Neuronal stem cell (in vitro differentiated cells): Measurements from ENCODE around the gene KCTD21.
A peak's percentile ranks its signal among the peaks of the same experiment; 100 is the strongest.
"Not testable (repeated sequence)": the region's sequence is repeated elsewhere in the genome, so short reads cannot be mapped to it uniquely, and the experiment has no call there.

Source experiments
- DNase-seq: peaks from one replicate; pipeline ENCODE4 v3.0.0-alpha.2; 2013; ENCODE audit warnings: low spot score
- H2AFZ ChIP-seq: one replicate; pipeline ENCODE4 v1.6.1; 2013; ENCODE audit warnings: mild to moderate bottlenecking, low read length, inconsistent platforms
- H2AK5ac ChIP-seq: 2 replicates; pipeline ENCODE4 v1.6.1; 2013; ENCODE audit warnings: low read depth, mild to moderate bottlenecking, inconsistent platforms, low read length, moderate library complexity, mixed read lengths
- H2BK120ac ChIP-seq: 2 replicates; pipeline ENCODE4 v1.6.1; 2013; ENCODE audit warnings: low read depth, mild to moderate bottlenecking, inconsistent platforms, low read length, moderate library complexity, mixed read lengths
- H2BK12ac ChIP-seq: one replicate; pipeline ENCODE4 v1.6.1; 2013; ENCODE audit warnings: low read length, inconsistent platforms
- H2BK15ac ChIP-seq: 2 replicates; pipeline ENCODE4 v1.6.1; 2013; ENCODE audit warnings: mild to moderate bottlenecking, low read length, inconsistent platforms, mixed read lengths
- H2BK5ac ChIP-seq: one replicate; pipeline ENCODE4 v1.6.1; 2013; ENCODE audit warnings: inconsistent platforms, mild to moderate bottlenecking, low read length, moderate library complexity
- H3K14ac ChIP-seq: one replicate; pipeline ENCODE4 v1.6.1; 2013; ENCODE audit warnings: low read length, inconsistent platforms
- H3K18ac ChIP-seq: 2 replicates; pipeline ENCODE4 v1.6.1; 2013; ENCODE audit warnings: low read length, inconsistent platforms
- H3K23ac ChIP-seq: 2 replicates; pipeline ENCODE4 v1.6.1; 2013; ENCODE audit warnings: low read depth, mild to moderate bottlenecking, mixed read lengths, low read length, inconsistent platforms; ENCODE audit not compliant: poor library complexity
- H3K27ac ChIP-seq: replicated peaks from 3 replicates; pipeline ENCODE4 v1.5.1; 2013; ENCODE audit warnings: low read length, inconsistent platforms
- H3K27me3 ChIP-seq, 3 experiments: 2 replicates each; pipeline ENCODE4 v1.6.1; 2013; ENCODE audit warnings: low read length in 3 of 3, mild to moderate bottlenecking in 2 of 3, inconsistent platforms in 1 of 3, low read depth in 1 of 3, mixed read lengths in 1 of 3, moderate library complexity in 1 of 3; ENCODE audit not compliant: control insufficient read depth in 3 of 3, insufficient read depth in 3 of 3
- H3K36me3 ChIP-seq, 2 donors: replicated peaks in 1 of 2; 2 replicates each; pipeline ENCODE4 v1.6.1; 2013; ENCODE audit warnings: low read length in 2 of 2; ENCODE audit not compliant: control insufficient read depth in 2 of 2, insufficient read depth in 2 of 2
- H3K4ac ChIP-seq: 2 replicates; pipeline ENCODE4 v1.6.1; 2013; ENCODE audit warnings: inconsistent platforms, mild to moderate bottlenecking, low read length, moderate library complexity
- H3K4me1 ChIP-seq, 2 donors: 1 replicate in 1 of 2; 2 replicates in 1 of 2; pipeline ENCODE4 v1.6.1; 2013; ENCODE audit warnings: low read length in 2 of 2, low read depth in 1 of 2; ENCODE audit not compliant: control insufficient read depth in 2 of 2, insufficient read depth in 1 of 2
- H3K4me2 ChIP-seq: one replicate; pipeline ENCODE4 v1.6.1; 2013; ENCODE audit warnings: mild to moderate bottlenecking, low read length, inconsistent platforms; ENCODE audit not compliant: insufficient read depth, poor library complexity, severe bottlenecking
- H3K4me3 ChIP-seq, 2 donors: 2 replicates each; pipeline ENCODE4 v1.5.1; 2013; ENCODE audit warnings: low read length in 2 of 2, mild to moderate bottlenecking in 2 of 2, inconsistent platforms in 1 of 2, moderate library complexity in 1 of 2
- H3K79me1 ChIP-seq: one replicate; pipeline ENCODE4 v1.6.1; 2013; ENCODE audit warnings: low read depth, mild to moderate bottlenecking, inconsistent platforms, low read length, moderate library complexity
- H3K9ac ChIP-seq: one replicate; pipeline ENCODE4 v1.6.1; 2013; ENCODE audit warnings: mild to moderate bottlenecking, low read depth, low read length, inconsistent platforms; ENCODE audit not compliant: poor library complexity
- H3K9me3 ChIP-seq, 2 donors: replicated peaks in 1 of 2; 2 replicates each; pipeline versions ENCODE3 to v1.6.1; 2013; ENCODE audit warnings: low read length in 2 of 2, mild to moderate bottlenecking in 2 of 2, inconsistent platforms in 1 of 2, low read depth in 1 of 2, mixed read lengths in 1 of 2, moderate library complexity in 1 of 2; ENCODE audit not compliant: control insufficient read depth in 2 of 2, insufficient read depth in 1 of 2
- H4K8ac ChIP-seq: one replicate; pipeline ENCODE4 v1.6.1; 2013; ENCODE audit warnings: low read depth, mild to moderate bottlenecking, inconsistent platforms, low read length, moderate library complexity
- H4K91ac ChIP-seq: one replicate; pipeline ENCODE4 v1.6.1; 2013; ENCODE audit warnings: low read length, low read depth, mild to moderate bottlenecking, inconsistent platforms; ENCODE audit not compliant: poor library complexity
- WGBS, 2 donors: extraction: QIAGEN DNeasy Blood & Tissue Kit; methylation state at CpG; one replicate each; pipeline ENCODE4 v1.1.7; 2013; ENCODE audit warnings: missing lambda C conversion rate in 2 of 2, mixed read lengths in 1 of 2; ENCODE audit not compliant: insufficient read length in 2 of 2, insufficient replicate concordance in 1 of 2; ENCODE audit errors: extremely low coverage in 2 of 2; 5-methylcytosine and 5-hydroxymethylcytosine counted together

Gene KCTD21

GRCh38 chr11:78179459-78180071, 8.9 kb downstream of the KCTD21 start:
- Histone ChIP-seq H3K4ac (no peak overlapping the region), H3K79me1 (no peaks in the 10 kb centered on the region), H2BK5ac (no peak overlapping the region), H3K36me3 (no peaks in the 10 kb centered on the region), H3K27ac (no peak overlapping the region), H3K9ac (peak overlapping the region; percentile 66), H3K4me3 (no peak overlapping the region), H4K91ac (no peak overlapping the region), H2BK12ac (peak overlapping the region; percentile 98), H3K23ac (peak overlapping the region; percentile 62), H2AFZ (no peak overlapping the region), H3K4me1 (no peaks in the 10 kb centered on the region), H2BK120ac (no peak overlapping the region), H2BK15ac (no peak overlapping the region), H3K14ac (peak overlapping the region; percentile 72), H3K27me3 (no peaks in the 10 kb centered on the region), H3K18ac (peak overlapping the region; percentile 81), H4K8ac (no peak overlapping the region), H3K4me2 (no peak overlapping the region), H2AK5ac (peak overlapping the region; percentile 93), H3K9me3 (no peaks in the 10 kb centered on the region)
- DNase-seq: no peak
- no CpG with 5 or more reads among the region's 7 CpGs for WGBS, 2 donors

- no CpG with 5 or more reads among the region's 7 CpGs for WGBS, 2 donors
These were observed 11.2 kb downstream of the KCTD21 start for GRCh38 chr11:78177216-78177615.

GRCh38 chr11:78176605-78177141, 11.8 kb downstream of the KCTD21 start:
- DNase-seq: no peak
- Histone ChIP-seq H3K4me1 (no peaks in the 10 kb centered on the region), H2AK5ac (no peak overlapping the region), H2BK15ac (no peak overlapping the region), H3K23ac (no peak overlapping the region), H3K4me3 (no peak overlapping the region), H3K9me3 (no peaks in the 10 kb centered on the region), H3K18ac (no peak overlapping the region), H3K9ac (no peak overlapping the region), H2BK120ac (no peak overlapping the region), H3K79me1 (no peaks in the 10 kb centered on the region), H3K27ac (no peak overlapping the region), H4K91ac (no peak overlapping the region), H2AFZ (no peak overlapping the region), H3K36me3 (peaks cover 0 to 12% of the 10 kb centered on the region in 2 donors), H3K4me2 (no peak overlapping the region), H4K8ac (no peak overlapping the region), H3K4ac (no peak overlapping the region), H2BK12ac (no peak overlapping the region), H3K14ac (no peak overlapping the region), H3K27me3 (no peaks in the 10 kb centered on the region), H2BK5ac (no peak overlapping the region)
- WGBS, 2 donors: no CpG with 5 or more reads among the region's 10 CpGs

More at GRCh38 chr11:78177216-78177615, 11.2 kb downstream of the KCTD21 start:
- Histone ChIP-seq H3K4me2 (no peak overlapping the region), H3K14ac (no peak overlapping the region), H3K27ac (no peak overlapping the region), H3K4ac (no peak overlapping the region), H4K8ac (no peak overlapping the region), H3K4me1 (no peaks in the 10 kb centered on the region), H2BK120ac (no peak overlapping the region), H4K91ac (no peak overlapping the region), H3K27me3 (no peaks in the 10 kb centered on the region), H2AFZ (no peak overlapping the region), H2BK12ac (no peak overlapping the region), H3K79me1 (no peaks in the 10 kb centered on the region), H3K36me3 (peaks cover 0 to 12% of the 10 kb centered on the region in 2 donors), H3K23ac (no peak overlapping the region), H2BK5ac (no peak overlapping the region), H3K9ac (peak overlapping the region; percentile 9), H3K18ac (no peak overlapping the region), H2AK5ac (no peak overlapping the region), H2BK15ac (no peak overlapping the region), H3K4me3 (no peak overlapping the region), H3K9me3 (no peaks in the 10 kb centered on the region)
- DNase-seq: no peak

GRCh38 chr11:78175862-78176261, 12.6 kb downstream of the KCTD21 start:
- H3K4ac ChIP-seq, H3K27me3 ChIP-seq, H3K23ac ChIP-seq, H2AK5ac ChIP-seq, H3K4me1 ChIP-seq, H2BK15ac ChIP-seq, H3K18ac ChIP-seq, H4K91ac ChIP-seq, H3K27ac ChIP-seq, H3K79me1 ChIP-seq, H3K14ac ChIP-seq, H4K8ac ChIP-seq, H2BK12ac ChIP-seq, H2BK5ac ChIP-seq, H3K4me2 ChIP-seq, H2AFZ ChIP-seq, H3K9me3 ChIP-seq, H3K9ac ChIP-seq, DNase-seq, H2BK120ac ChIP-seq, H3K4me3 ChIP-seq: not testable (repeated sequence)
- WGBS, 2 donors: no CpG with 5 or more reads among the region's 3 CpGs
- H3K36me3 ChIP-seq: peaks cover 0 to 12% of the 10 kb centered on the region in 2 donors
